ENCODE data around the gene SCUBE1.

DNA sequence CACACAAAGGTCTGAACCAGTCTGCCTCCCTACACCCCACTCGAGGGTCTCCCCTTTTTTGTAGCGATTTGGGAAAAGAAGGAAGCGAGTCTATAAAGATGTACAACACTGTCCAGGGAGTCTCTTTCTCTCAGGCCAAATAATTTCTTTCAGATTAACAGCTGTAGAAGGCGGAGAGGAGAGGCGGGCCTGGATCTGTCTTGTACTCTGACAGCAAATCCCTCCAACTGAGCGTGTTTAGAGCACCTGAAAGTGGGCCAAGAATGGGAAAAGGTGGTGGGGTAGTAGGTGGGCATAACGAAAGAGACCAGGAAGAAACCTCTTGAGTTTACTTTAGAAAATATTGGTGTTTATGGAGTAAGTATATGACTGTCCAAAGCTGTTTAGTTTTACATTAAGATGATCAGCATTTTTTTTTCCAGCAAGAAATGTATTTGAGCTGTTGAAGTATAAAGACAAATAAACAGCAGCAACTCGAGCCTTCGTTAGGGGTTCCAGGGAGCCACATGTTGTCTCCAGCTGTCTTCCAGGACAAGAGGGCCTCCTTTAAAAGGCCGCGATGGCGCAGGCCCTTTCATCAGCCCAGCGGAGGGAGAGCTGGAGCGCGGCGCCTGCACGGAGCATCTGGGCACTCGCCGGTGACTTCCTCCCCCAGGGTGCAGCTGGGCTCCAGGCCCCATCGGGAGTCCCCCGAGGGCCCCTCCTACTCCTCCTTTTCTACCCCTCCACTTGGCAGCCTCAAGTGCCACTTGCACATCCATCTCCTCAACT, 34.9 kb downstream of the SCUBE1 start:
- TF ChIP-seq, protein P1, sequence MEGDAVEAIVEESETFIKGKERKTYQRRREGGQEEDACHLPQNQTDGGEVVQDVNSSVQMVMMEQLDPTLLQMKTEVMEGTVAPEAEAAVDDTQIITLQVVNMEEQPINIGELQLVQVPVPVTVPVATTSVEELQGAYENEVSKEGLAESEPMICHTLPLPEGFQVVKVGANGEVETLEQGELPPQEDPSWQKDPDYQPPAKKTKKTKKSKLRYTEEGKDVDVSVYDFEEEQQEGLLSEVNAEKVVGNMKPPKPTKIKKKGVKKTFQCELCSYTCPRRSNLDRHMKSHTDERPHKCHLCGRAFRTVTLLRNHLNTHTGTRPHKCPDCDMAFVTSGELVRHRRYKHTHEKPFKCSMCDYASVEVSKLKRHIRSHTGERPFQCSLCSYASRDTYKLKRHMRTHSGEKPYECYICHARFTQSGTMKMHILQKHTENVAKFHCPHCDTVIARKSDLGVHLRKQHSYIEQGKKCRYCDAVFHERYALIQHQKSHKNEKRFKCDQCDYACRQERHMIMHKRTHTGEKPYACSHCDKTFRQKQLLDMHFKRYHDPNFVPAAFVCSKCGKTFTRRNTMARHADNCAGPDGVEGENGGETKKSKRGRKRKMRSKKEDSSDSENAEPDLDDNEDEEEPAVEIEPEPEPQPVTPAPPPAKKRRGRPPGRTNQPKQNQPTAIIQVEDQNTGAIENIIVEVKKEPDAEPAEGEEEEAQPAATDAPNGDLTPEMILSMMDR (IDR thresholded peaks at IDR 0.05): no peak
- TF ChIP-seq POLR2A (IDR thresholded peaks at IDR 0.05): no peak

Data from esophagus squamous epithelium (tissue), 4 donors.